Measurements from ENCODE around the gene MIER3. TPM values are rescaled to one million over a fixed set of nuclear protein-coding genes. Genes with fewer than 3 reads are reported as not detected.

Gene MIER3
- total and polyA plus RNA-seq, 9 of the 15 experiments (the other 6 are each of a cell fraction or from before 2014, with no cell fraction given), result 4.1 to 29.3 (median 13.0) TPM

DNA sequence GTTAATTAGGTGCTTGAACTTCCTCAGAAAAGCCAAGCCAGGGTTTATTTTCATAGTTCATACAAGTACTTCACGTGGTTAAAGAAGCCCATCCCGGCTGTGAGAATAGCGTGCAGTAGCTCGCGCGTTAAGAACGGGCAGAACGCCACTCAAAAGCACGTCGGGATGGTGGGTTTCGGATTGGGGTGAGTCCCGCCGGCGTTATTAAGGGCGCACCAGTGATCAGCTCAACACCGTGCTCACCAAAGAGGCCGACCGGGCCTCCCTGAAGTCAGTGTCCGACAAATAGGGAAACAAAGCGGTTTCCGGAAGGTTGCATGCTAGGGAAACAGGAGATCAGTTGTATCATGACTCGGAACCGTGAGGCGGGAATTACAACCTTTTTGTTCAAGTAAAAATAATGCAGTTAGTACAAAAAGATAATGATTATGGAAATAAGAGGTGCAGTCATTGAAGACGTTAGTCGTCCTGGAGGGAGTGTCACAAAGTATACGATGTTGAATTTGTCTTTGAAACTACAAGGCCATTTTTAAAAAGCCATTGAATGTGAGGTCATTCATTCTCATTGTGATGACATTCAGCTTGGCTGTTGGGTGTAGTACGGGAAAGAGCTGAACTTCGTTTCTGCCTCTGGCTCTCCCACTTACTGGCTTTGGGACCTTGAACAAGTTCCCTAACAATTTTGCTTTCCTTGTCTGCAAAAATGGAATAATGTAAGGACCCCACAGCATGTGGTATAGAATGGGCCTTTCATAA, 41.5 kb downstream of the MIER3 start (continued):
- TF ChIP-seq, protein P1, sequence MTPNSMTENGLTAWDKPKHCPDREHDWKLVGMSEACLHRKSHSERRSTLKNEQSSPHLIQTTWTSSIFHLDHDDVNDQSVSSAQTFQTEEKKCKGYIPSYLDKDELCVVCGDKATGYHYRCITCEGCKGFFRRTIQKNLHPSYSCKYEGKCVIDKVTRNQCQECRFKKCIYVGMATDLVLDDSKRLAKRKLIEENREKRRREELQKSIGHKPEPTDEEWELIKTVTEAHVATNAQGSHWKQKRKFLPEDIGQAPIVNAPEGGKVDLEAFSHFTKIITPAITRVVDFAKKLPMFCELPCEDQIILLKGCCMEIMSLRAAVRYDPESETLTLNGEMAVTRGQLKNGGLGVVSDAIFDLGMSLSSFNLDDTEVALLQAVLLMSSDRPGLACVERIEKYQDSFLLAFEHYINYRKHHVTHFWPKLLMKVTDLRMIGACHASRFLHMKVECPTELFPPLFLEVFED (CRISPR knock-in tag; conservative IDR thresholded peaks at IDR 0.05), result no peak
- TF ChIP-seq ZBED1 (IDR thresholded peaks at IDR 0.05) (no peak), NFYB (IDR thresholded peaks at IDR 0.05; ENCODE audit: extremely low read depth, insufficient read length) (no peak), CBFA2T3 (IDR thresholded peaks at IDR 0.05) (no peak), BDP1 (IDR thresholded peaks at IDR 0.05; ENCODE audit: insufficient read depth, insufficient read length) (no peak), CCNT2 (IDR thresholded peaks at IDR 0.05; ENCODE audit: borderline replicate concordance, extremely low read depth, insufficient read length, low read depth, low read length) (no peak), TRIM24 (IDR thresholded peaks at IDR 0.05) (no peak; a peak in 1 of 4 replicates), SRSF9 (IDR thresholded peaks at IDR 0.05; ENCODE audit: borderline replicate concordance, low read depth, low read length) (no peak), TOE1 (IDR thresholded peaks at IDR 0.05; ENCODE audit: borderline replicate concordance) (no peak), TOE1 (CRISPR knock-in tag; IDR thresholded peaks at IDR 0.05; ENCODE audit: borderline replicate concordance, low read depth) (no peak), COPS2 (conservative IDR thresholded peaks at IDR 0.05) (no peak), SLC30A9 (CRISPR knock-in tag; IDR thresholded peaks at IDR 0.05) (no peak), ZNF57 (CRISPR knock-in tag; IDR thresholded peaks at IDR 0.05) (no peak)
- TF ChIP-seq, protein P2, sequence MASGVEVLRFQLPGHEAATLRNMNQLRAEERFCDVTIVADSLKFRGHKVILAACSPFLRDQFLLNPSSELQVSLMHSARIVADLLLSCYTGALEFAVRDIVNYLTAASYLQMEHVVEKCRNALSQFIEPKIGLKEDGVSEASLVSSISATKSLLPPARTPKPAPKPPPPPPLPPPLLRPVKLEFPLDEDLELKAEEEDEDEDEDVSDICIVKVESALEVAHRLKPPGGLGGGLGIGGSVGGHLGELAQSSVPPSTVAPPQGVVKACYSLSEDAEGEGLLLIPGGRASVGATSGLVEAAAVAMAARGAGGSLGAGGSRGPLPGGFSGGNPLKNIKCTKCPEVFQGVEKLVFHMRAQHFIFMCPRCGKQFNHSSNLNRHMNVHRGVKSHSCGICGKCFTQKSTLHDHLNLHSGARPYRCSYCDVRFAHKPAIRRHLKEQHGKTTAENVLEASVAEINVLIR (CRISPR knock-in tag; IDR thresholded peaks at IDR 0.05), result no peak
- TF ChIP-seq, protein P3, sequence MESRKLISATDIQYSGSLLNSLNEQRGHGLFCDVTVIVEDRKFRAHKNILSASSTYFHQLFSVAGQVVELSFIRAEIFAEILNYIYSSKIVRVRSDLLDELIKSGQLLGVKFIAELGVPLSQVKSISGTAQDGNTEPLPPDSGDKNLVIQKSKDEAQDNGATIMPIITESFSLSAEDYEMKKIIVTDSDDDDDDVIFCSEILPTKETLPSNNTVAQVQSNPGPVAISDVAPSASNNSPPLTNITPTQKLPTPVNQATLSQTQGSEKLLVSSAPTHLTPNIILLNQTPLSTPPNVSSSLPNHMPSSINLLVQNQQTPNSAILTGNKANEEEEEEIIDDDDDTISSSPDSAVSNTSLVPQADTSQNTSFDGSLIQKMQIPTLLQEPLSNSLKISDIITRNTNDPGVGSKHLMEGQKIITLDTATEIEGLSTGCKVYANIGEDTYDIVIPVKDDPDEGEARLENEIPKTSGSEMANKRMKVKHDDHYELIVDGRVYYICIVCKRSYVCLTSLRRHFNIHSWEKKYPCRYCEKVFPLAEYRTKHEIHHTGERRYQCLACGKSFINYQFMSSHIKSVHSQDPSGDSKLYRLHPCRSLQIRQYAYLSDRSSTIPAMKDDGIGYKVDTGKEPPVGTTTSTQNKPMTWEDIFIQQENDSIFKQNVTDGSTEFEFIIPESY (CRISPR knock-in tag; IDR thresholded peaks at IDR 0.05), result no peak
- TF ChIP-seq, protein P4, sequence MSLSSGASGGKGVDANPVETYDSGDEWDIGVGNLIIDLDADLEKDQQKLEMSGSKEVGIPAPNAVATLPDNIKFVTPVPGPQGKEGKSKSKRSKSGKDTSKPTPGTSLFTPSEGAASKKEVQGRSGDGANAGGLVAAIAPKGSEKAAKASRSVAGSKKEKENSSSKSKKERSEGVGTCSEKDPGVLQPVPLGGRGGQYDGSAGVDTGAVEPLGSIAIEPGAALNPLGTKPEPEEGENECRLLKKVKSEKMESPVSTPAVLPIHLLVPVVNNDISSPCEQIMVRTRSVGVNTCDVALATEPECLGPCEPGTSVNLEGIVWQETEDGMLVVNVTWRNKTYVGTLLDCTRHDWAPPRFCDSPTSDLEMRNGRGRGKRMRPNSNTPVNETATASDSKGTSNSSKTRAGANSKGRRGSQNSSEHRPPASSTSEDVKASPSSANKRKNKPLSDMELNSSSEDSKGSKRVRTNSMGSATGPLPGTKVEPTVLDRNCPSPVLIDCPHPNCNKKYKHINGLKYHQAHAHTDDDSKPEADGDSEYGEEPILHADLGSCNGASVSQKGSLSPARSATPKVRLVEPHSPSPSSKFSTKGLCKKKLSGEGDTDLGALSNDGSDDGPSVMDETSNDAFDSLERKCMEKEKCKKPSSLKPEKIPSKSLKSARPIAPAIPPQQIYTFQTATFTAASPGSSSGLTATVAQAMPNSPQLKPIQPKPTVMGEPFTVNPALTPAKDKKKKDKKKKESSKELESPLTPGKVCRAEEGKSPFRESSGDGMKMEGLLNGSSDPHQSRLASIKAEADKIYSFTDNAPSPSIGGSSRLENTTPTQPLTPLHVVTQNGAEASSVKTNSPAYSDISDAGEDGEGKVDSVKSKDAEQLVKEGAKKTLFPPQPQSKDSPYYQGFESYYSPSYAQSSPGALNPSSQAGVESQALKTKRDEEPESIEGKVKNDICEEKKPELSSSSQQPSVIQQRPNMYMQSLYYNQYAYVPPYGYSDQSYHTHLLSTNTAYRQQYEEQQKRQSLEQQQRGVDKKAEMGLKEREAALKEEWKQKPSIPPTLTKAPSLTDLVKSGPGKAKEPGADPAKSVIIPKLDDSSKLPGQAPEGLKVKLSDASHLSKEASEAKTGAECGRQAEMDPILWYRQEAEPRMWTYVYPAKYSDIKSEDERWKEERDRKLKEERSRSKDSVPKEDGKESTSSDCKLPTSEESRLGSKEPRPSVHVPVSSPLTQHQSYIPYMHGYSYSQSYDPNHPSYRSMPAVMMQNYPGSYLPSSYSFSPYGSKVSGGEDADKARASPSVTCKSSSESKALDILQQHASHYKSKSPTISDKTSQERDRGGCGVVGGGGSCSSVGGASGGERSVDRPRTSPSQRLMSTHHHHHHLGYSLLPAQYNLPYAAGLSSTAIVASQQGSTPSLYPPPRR (CRISPR knock-in tag; IDR thresholded peaks at IDR 0.05; ENCODE audit: borderline replicate concordance), result no peak; the same call in 1 of the 2 replicates
